ENCODE results near the gene ARHGAP27.

DNA sequence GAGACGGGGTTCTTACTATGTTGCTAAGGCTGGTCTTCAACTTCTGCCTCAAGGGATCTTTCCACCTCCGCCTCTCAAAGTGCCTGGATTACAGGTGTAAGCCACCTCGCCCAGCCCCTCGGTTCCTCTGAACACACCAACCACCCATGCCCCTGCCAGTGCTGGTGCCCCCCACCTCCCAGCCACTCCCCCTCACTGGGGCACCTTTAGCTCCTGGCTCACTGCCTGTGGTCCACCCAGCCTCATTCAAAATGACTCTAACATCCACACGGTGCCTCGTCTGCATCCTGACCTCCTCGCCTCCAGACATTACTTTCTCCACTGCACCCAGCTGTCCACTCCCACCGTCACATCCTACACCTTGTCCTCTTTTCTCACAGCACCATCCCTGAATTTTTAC is 55.3 kb downstream of the ARHGAP27 start:
- TF ChIP-seq, protein P1, sequence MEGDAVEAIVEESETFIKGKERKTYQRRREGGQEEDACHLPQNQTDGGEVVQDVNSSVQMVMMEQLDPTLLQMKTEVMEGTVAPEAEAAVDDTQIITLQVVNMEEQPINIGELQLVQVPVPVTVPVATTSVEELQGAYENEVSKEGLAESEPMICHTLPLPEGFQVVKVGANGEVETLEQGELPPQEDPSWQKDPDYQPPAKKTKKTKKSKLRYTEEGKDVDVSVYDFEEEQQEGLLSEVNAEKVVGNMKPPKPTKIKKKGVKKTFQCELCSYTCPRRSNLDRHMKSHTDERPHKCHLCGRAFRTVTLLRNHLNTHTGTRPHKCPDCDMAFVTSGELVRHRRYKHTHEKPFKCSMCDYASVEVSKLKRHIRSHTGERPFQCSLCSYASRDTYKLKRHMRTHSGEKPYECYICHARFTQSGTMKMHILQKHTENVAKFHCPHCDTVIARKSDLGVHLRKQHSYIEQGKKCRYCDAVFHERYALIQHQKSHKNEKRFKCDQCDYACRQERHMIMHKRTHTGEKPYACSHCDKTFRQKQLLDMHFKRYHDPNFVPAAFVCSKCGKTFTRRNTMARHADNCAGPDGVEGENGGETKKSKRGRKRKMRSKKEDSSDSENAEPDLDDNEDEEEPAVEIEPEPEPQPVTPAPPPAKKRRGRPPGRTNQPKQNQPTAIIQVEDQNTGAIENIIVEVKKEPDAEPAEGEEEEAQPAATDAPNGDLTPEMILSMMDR (IDR thresholded peaks at IDR 0.05; ENCODE audit: poor library complexity): no peak
- TF ChIP-seq EZH2 (IDR thresholded peaks at IDR 0.05; ENCODE audit: borderline replicate concordance) (no peak), EZH2phosphoT487 (IDR thresholded peaks at IDR 0.05; ENCODE audit: low read depth, severe bottlenecking, unreplicated experiment) (no peak)

Data from hepatocyte (in vitro differentiated cells).